ENCODE measurements around the gene MRPL14. TPM values are rescaled to one million over a fixed set of nuclear protein-coding genes. Genes with fewer than 3 reads are reported as not detected.

Gene MRPL14
- total and polyA plus RNA-seq, 2 of the 8 experiments (the other 6 are each of a cell fraction or from before 2014, with no cell fraction given), result 82.0 to 97.1 TPM

GRCh38 chr6:44133981-44134711 is 6.9 kb upstream of the MRPL14 start (continued):
- TF ChIP-seq SUZ12 (IDR thresholded peaks at IDR 0.05; ENCODE audit: low read length), result no peak
